HepG2 (cell line): Measurements from ENCODE around the gene DNAJC2. TPM values are rescaled to one million over a fixed set of nuclear protein-coding genes. Genes with fewer than 3 reads are reported as not detected.

Source experiments
- ARNT2 ChIP-seq: sonication (generic); formaldehyde crosslinking; IDR thresholded peaks from 2 replicates; pipeline ENCODE4 v1.8.0; 2022; ENCODE audit warnings: mild to moderate bottlenecking, low read depth, missing genetic modification reagents, moderate library complexity
- ATF7 ChIP-seq, 2 experiments: fragments of 450-650 bp in 1 of 2; sonication (generic) in 1 of 2; formaldehyde crosslinking in 1 of 2; IDR thresholded peaks; 2 replicates each; pipeline versions ENCODE4 v1.4.0 to v1.6.1; 2016 to 2020; ENCODE audit warnings: antibody characterized with exemption in 1 of 2, mild to moderate bottlenecking in 1 of 2, missing genetic modification reagents in 1 of 2
- FOXO1 ChIP-seq: sonication (generic); formaldehyde crosslinking; IDR thresholded peaks from 2 replicates; pipeline ENCODE4 v1.4.0; 2020; ENCODE audit warnings: missing genetic modification reagents
- FOXP1 ChIP-seq, 2 experiments: fragments of 450-650 bp in 1 of 2; IDR thresholded peaks; 2 replicates each; pipeline ENCODE4 v1.6.1; 2017 to 2018; ENCODE audit warnings: antibody characterized with exemption in 1 of 2
- GTF3A ChIP-seq: sonication (generic); formaldehyde crosslinking; conservative IDR thresholded peaks from 2 replicates; pipeline ENCODE4 v1.4.0; 2020; ENCODE audit warnings: mild to moderate bottlenecking, missing genetic modification reagents
- HNRNPK ChIP-seq: fragments of 200-400 bp; formaldehyde crosslinking; IDR thresholded peaks from 2 replicates; pipeline ENCODE4 v1.6.1; 2018; ENCODE audit warnings: low read length, low read depth, moderate library complexity, mild to moderate bottlenecking; ENCODE audit not compliant: poor library complexity, severe bottlenecking
- HOXA3 ChIP-seq: sonication (generic); formaldehyde crosslinking; IDR thresholded peaks from 2 replicates; pipeline ENCODE4 v1.5.0; 2020; ENCODE audit warnings: missing genetic modification reagents
- IKZF4 ChIP-seq: sonication (generic); formaldehyde crosslinking; IDR thresholded peaks from 2 replicates; pipeline ENCODE4 v1.5.1; 2020; ENCODE audit warnings: borderline replicate concordance, mild to moderate bottlenecking, low read depth, missing genetic modification reagents; ENCODE audit errors: not compliant biosample characterization
- KLF11 ChIP-seq: IDR thresholded peaks from 2 replicates; pipeline ENCODE4 v1.6.1; 2016; ENCODE audit warnings: missing compliant biosample characterization
- POLR2A ChIP-seq, 2 experiments: IDR thresholded peaks; 2 replicates each; pipeline ENCODE4 v1.6.1; 2011; ENCODE audit warnings: low read depth in 2 of 2, low read length in 2 of 2, mild to moderate bottlenecking in 1 of 2, moderate library complexity in 1 of 2; ENCODE audit not compliant: insufficient read depth in 1 of 2
- SP1 ChIP-seq, 2 experiments: fragments of 450-650 bp in 1 of 2; sonication (generic) in 1 of 2; formaldehyde crosslinking in 1 of 2; IDR thresholded peaks; 2 replicates each; pipeline versions ENCODE4 v1.4.0 to v1.6.1; 2016 to 2020; ENCODE audit warnings: missing genetic modification reagents in 1 of 2
- SP2 ChIP-seq: sonication (generic); formaldehyde crosslinking; IDR thresholded peaks from 2 replicates; pipeline ENCODE4 v1.5.1; 2020; ENCODE audit warnings: mild to moderate bottlenecking, missing genetic modification reagents
- SRY ChIP-seq: sonication (generic); formaldehyde crosslinking; IDR thresholded peaks from 2 replicates; pipeline ENCODE4 v1.8.0; 2022; ENCODE audit warnings: mild to moderate bottlenecking, missing genetic modification reagents
- TGIF2 ChIP-seq: IDR thresholded peaks from 2 replicates; pipeline ENCODE4 v1.6.1; 2016; ENCODE audit warnings: control low read depth, missing compliant biosample characterization
- XRCC5 ChIP-seq: fragments of 200-400 bp; formaldehyde crosslinking; optimal IDR thresholded peaks from 2 replicates; pipeline ENCODE3; 2017; ENCODE audit warnings: mild to moderate bottlenecking, low read length
- ZFP36L2 ChIP-seq: sonication (generic); formaldehyde crosslinking; IDR thresholded peaks from 2 replicates; pipeline ENCODE4 v1.4.0; 2020; ENCODE audit warnings: missing genetic modification reagents
- ZFX ChIP-seq: sonication (generic); formaldehyde crosslinking; IDR thresholded peaks from 2 replicates; pipeline ENCODE4 v1.4.0; 2020; ENCODE audit warnings: mild to moderate bottlenecking, low read depth, missing genetic modification reagents, moderate library complexity
- ZNF138 ChIP-seq: sonication (generic); formaldehyde crosslinking; IDR thresholded peaks from 2 replicates; pipeline ENCODE4 v1.5.0; 2020; ENCODE audit warnings: mild to moderate bottlenecking, low read depth, missing genetic modification reagents
- ZNF143 ChIP-seq: sonication (generic); formaldehyde crosslinking; IDR thresholded peaks from 2 replicates; pipeline ENCODE4 v1.4.0; 2020; ENCODE audit warnings: missing genetic modification reagents
- ZNF572 ChIP-seq: sonication (generic); formaldehyde crosslinking; IDR thresholded peaks from 2 replicates; pipeline ENCODE4 v1.5.1; 2020; ENCODE audit warnings: mild to moderate bottlenecking, missing genetic modification reagents
- ZNF607 ChIP-seq: sonication (generic); formaldehyde crosslinking; IDR thresholded peaks from 2 replicates; pipeline ENCODE4 v1.5.1; 2020; ENCODE audit warnings: missing genetic modification reagents, mild to moderate bottlenecking, borderline replicate concordance
- ZNF652 ChIP-seq: IDR thresholded peaks from 2 replicates; pipeline ENCODE4 v1.6.1; 2016; ENCODE audit warnings: low read depth, borderline replicate concordance
- ZNF703 ChIP-seq: sonication (generic); formaldehyde crosslinking; IDR thresholded peaks from 2 replicates; pipeline ENCODE4 v1.5.1; 2020; ENCODE audit warnings: missing genetic modification reagents, mild to moderate bottlenecking, moderate library complexity, borderline replicate concordance
- ZSCAN12 ChIP-seq: sonication (generic); formaldehyde crosslinking; IDR thresholded peaks from 2 replicates; pipeline ENCODE4 v1.9.0; 2021; ENCODE audit warnings: mild to moderate bottlenecking, missing genetic modification reagents
- polyA plus RNA-seq, 8 experiments: library from polyadenylated mRNA; depleted of rRNA in 3 of 8; stranded (reverse) in 7 of 8; unstranded in 1 of 8; fragments of >200 nt; fragmentation: Illumina TruSeq in 4 of 8; extraction: Trizol in 4 of 8; gene quantifications; 2 replicates each; pipeline versions ENCODE4 v1.2.1 to v1.2.3, GENCODE V29; 2011 to 2016; ENCODE audit warnings: low read depth in 4 of 8, missing spikeins in 1 of 8, mixed read lengths in 1 of 8; ENCODE audit not compliant: insufficient read depth in 1 of 8
- total RNA-seq, 5 experiments: library from RNA; depleted of rRNA; stranded (reverse); fragments of >200 nt; fragmentation: Illumina TruSeq; extraction: Trizol; gene quantifications; 2 replicates each; pipeline ENCODE4 v1.2.3, GENCODE V29; 2016; ENCODE audit warnings: low read depth in 1 of 5
- TF ChIP-seq, protein P1 (sequence below): sonication (generic); formaldehyde crosslinking; IDR thresholded peaks from 2 replicates; pipeline ENCODE4 v1.4.0; 2020; ENCODE audit warnings: low read depth, mild to moderate bottlenecking, missing genetic modification reagents
- TF ChIP-seq, protein P2 (sequence below): sonication (generic); formaldehyde crosslinking; IDR thresholded peaks from 2 replicates; pipeline ENCODE4 v1.4.0; 2020; ENCODE audit warnings: low read depth, mild to moderate bottlenecking, missing genetic modification reagents
- TF ChIP-seq, protein P3 (sequence below): sonication (generic); formaldehyde crosslinking; IDR thresholded peaks from 2 replicates; pipeline ENCODE4 v1.9.0; 2022; ENCODE audit warnings: low read depth, missing genetic modification reagents

Gene DNAJC2
- total and polyA plus RNA-seq, 2 of the 13 experiments (the other 11 are each of a cell fraction or from before 2014, with no cell fraction given): 19.6 to 42.0 TPM

DNA sequence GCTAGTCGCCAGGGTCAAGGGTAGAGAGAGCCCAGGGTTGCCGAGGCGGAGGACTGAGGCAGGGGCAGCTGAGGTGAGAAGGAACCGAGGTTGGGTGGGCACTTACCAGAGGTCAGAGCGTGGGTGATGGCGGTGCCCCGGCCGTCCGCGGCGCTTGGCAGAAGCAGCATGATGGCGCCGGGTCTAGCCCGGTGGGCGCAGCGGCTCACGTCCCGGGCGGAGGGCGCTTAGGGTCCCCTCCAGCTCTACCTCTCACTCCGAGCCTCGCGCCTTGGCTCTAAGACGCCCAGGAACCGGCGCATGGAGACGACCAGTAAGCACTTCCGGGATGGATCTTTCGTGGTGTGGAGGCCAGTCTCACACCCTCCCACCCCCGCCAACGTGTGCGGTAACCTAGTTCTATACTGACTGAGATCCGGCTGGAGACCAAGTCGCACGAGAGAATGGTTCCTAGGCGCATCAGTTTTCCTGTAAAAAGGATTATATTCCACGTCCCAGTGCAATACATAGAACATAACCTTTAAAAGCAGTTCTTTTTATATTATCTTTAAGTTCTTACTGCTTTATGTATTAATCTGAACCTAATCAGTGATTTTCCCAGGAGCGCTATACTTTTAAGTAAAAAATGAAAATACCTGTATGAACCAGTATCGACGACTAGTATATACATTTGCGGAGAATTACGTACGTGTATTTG is at the start of gene DNAJC2 (continued):
- TF ChIP-seq ZNF138 (no peak), ZNF652 (no peak; the same call in 1 of the 2 replicates), ZNF143 (CRISPR knock-in tag) (peak; percentile 64; the same call in 1 of the 2 replicates), HNRNPK (no peak), ZFX (peak; percentile 91), GTF3A (0 out of 2 replicates have a peak, but pooled peaks have one; percentile 48), FOXP1 (IDR thresholded peaks at IDR 0.05) (no peak), FOXP1 (CRISPR knock-in tag; IDR thresholded peaks at IDR 0.05) (peak; percentile 43; the same call in 1 of the 2 replicates), ZNF703 (CRISPR knock-in tag) (no peak), SP1 (IDR thresholded peaks at IDR 0.05) (no peak), SP1 (CRISPR knock-in tag; IDR thresholded peaks at IDR 0.05) (peak; percentile 65; the same call in 1 of the 2 replicates), IKZF4 (CRISPR knock-in tag) (peak; percentile 29), SP2 (CRISPR knock-in tag) (0 out of 2 replicates have a peak, but pooled peaks have one; percentile 19), POLR2A (IDR thresholded peaks at IDR 0.05; ENCODE audit: insufficient read depth in 1 of 2, low read depth in 2 of 2, low read length in 2 of 2) (peak; percentile 84 to 91), ARNT2 (peak; percentile 91), XRCC5 (peak; percentile 86), KLF11 (CRISPR knock-in tag) (peak; percentile 97; the same call in 1 of the 2 replicates), ZNF607 (CRISPR knock-in tag) (peak; percentile 84; the same call in 1 of the 2 replicates), TGIF2 (CRISPR knock-in tag) (peak; percentile 97), ZSCAN12 (CRISPR knock-in tag) (0 out of 2 replicates have a peak, but pooled peaks have one; percentile 65), SRY (peak; percentile 88), ZNF572 (CRISPR knock-in tag) (no peak), HOXA3 (CRISPR knock-in tag) (peak; percentile 95), ATF7 (IDR thresholded peaks at IDR 0.05) (no peak), ATF7 (CRISPR knock-in tag; IDR thresholded peaks at IDR 0.05) (peak; percentile 48; the same call in 1 of the 2 replicates), FOXO1 (CRISPR knock-in tag) (peak; percentile 40; the same call in 1 of the 2 replicates), ZFP36L2 (CRISPR knock-in tag) (no peak)
- TF ChIP-seq, protein P1, sequence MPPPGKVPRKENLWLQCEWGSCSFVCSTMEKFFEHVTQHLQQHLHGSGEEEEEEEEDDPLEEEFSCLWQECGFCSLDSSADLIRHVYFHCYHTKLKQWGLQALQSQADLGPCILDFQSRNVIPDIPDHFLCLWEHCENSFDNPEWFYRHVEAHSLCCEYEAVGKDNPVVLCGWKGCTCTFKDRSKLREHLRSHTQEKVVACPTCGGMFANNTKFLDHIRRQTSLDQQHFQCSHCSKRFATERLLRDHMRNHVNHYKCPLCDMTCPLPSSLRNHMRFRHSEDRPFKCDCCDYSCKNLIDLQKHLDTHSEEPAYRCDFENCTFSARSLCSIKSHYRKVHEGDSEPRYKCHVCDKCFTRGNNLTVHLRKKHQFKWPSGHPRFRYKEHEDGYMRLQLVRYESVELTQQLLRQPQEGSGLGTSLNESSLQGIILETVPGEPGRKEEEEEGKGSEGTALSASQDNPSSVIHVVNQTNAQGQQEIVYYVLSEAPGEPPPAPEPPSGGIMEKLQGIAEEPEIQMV (CRISPR knock-in tag): peak; percentile 61
- TF ChIP-seq, protein P2, sequence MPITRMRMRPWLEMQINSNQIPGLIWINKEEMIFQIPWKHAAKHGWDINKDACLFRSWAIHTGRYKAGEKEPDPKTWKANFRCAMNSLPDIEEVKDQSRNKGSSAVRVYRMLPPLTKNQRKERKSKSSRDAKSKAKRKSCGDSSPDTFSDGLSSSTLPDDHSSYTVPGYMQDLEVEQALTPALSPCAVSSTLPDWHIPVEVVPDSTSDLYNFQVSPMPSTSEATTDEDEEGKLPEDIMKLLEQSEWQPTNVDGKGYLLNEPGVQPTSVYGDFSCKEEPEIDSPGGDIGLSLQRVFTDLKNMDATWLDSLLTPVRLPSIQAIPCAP (CRISPR knock-in tag): no peak
- TF ChIP-seq, protein P3, sequence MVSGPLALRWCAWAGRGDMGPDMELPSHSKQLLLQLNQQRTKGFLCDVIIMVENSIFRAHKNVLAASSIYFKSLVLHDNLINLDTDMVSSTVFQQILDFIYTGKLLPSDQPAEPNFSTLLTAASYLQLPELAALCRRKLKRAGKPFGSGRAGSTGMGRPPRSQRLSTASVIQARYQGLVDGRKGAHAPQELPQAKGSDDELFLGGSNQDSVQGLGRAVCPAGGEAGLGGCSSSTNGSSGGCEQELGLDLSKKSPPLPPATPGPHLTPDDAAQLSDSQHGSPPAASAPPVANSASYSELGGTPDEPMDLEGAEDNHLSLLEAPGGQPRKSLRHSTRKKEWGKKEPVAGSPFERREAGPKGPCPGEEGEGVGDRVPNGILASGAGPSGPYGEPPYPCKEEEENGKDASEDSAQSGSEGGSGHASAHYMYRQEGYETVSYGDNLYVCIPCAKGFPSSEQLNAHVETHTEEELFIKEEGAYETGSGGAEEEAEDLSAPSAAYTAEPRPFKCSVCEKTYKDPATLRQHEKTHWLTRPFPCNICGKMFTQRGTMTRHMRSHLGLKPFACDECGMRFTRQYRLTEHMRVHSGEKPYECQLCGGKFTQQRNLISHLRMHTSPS (CRISPR knock-in tag): peak; percentile 22; the same call in 1 of the 2 replicates
